ENCODE measurements around the gene ME3.

- no peak for TF ChIP-seq POLR2AphosphoS5 (IDR thresholded peaks at IDR 0.05; ENCODE audit: low read depth, low read length)
- TF ChIP-seq TAF1 (IDR thresholded peaks at IDR 0.05; ENCODE audit: borderline replicate concordance, insufficient read depth, low read length), result no peak
- TF ChIP-seq SIN3A (IDR thresholded peaks at IDR 0.05; ENCODE audit: borderline replicate concordance, insufficient read depth, low read length), result no peak
Observed at GRCh38 chr11:86578727-86579405, 93.5 kb downstream of the ME3 start.

All from PFSK-1 (cell line).